Measurements from ENCODE around the gene FASTKD1.
"Not testable (repeated sequence)": the region's sequence is repeated elsewhere in the genome, so short reads cannot be mapped to it uniquely, and the experiment has no call there.

Gene FASTKD1

DNA sequence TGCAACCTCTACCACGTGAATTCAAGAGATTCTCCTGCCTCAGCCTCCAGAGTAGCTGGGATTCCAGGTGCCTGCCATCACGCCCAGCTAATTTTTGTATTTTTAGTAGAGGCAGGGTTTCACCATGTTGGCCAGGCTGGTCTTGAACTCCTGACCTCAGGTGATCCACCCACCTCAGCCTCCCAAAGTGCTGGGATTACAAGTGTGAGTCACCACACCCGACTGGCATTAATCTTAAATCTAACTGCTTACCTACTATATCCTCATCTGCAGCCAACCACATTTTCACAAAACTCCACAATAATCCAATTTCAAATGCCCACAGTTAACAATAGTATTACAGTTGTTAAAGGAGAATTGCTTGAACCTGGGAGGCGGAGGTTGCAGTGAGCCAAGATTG, 2.9 kb downstream of the FASTKD1 start:
- not testable (repeated sequence) for DNase-seq (ENCODE audit: low spot score)

DNA sequence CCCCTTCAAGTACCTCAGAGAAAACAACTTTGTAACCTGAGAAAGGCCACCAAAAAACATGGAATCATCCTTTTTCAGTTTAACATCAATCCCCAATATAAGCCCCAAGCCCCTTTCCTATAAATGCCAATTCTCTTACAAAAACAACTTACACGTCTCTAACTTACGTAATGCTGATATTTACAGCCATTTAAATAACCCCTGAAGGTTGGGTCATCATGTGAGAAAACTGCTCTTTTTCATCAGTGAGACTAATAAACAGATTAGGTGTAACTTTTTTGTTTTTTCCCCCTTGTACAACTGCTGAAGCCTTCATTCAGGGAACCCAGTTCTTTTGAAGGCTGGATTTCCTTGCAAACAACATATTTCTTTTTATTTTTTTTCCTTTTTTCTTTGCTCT, 3.7 kb downstream of the FASTKD1 start:
- DNase-seq (ENCODE audit: low spot score), result no peak

DNA sequence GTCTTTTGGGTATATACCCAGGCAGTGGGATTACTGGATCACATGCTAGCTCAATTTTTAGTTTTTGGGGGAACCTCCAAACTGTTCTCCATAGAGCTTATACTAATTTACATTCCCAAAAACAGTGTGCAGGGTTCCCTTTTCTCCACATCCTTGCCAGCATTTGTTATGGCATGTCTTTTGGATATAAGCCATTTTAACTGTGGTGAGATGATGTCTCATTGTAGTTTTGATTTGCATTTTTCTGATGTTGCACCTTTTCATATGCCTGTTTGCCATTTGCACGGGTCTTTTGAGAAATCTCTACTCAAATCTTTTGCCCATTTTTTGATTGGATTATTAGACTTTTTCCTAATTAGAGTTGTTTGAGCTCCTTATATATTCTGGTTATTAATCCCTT, 8.0 kb downstream of the FASTKD1 start:
- DNase-seq (ENCODE audit: low spot score), result no peak

DNA sequence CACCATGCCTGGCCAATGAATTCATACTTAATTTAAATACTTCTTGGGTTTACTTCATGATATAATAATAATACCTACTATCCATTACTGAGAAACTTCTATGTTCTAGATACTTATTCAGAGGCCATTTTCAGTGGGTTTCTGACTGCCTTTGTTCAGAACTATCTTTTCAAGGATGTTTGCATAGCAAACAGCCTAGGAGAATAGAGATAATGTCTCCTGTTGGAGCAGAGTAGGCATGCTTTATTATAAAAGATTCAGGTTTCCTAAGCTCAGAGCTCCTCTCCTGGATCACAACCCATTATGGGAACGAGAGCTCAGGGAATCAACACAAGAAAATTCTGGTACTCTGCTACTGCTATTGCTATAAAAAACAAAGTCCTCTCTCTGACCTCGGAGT, 11.1 kb downstream of the FASTKD1 start:
- DNase-seq (ENCODE audit: low spot score), result no peak

DNA sequence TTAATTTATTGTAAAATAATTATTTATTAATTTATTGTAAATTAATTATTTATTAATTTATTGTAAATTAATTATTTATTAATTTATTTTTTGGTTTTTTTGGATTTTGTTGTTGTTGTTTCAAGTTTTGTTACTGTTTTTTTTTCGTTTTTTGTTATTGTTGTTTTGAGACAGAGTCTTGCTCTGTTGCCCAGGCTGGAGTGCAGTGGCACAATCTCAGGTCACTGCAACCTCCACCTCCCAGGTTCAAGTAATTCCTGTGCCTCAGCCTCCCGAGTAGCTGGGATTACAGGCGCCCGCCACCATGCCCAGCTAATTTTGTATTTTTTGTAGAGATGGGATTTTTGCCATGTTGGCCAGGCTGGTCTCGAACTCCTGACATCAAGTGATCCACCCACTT, 11.6 kb downstream of the FASTKD1 start:
- not testable (repeated sequence) for DNase-seq (ENCODE audit: low spot score)

DNA sequence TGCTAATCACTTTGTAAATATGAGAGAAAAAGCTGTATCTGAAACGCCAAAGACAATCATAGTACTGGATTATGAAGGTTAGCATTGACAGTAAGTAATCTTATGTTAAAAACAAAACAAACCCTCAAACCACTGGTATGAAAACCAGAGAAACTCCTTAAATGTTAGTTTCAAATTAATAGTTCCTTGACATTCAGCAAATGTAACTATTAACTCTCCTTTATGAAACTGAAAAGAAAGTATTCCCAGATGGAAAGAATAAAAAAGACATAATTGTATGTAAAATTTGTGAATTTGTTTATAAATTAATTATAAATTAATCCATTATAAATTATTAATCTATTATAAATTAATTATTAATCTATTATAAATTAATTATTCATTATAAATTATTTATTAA, 12.3 kb downstream of the FASTKD1 start:
- no peak for DNase-seq (ENCODE audit: low spot score)

DNA sequence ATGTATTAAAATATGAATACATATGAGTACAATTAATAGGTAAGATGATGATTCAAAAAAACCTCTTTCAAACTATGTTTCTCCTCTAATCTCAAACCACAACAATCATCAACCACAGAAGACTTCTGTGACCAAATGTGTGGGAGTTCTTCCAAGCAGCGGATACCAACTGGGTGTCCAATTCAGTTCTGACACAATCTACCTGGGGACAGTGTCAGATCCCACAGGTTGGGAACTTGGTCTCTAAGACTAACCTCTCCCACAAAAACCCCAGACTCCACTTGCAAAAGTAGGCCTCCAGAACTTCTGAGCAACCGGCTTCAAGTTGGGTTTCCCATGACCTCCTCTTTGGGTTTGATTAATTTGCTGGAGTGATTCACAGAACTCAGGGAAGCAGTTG, 26.9 kb downstream of the FASTKD1 start:
- no peak for DNase-seq (ENCODE audit: low spot score)

DNA sequence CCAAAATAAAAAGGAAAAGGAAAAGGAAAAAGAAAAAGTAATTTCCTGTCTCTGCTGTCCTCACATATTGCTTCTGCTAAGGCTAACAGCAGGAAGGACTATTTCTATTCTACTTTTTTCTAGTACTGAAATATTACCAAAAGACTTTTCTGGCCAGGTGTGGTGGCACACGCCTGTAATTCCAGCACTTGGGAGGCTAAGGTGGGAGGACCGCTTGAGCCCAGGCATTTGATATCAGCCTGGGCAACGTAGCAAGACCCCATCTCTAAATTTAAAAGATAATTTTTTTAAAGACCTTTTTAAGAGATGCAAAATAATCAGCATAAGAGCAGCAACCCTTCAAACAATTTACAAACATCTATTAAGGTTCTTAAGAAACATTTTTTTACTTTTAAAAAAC, 31.2 kb downstream of the FASTKD1 start:
- DNase-seq (ENCODE audit: low spot score), result no peak

DNA sequence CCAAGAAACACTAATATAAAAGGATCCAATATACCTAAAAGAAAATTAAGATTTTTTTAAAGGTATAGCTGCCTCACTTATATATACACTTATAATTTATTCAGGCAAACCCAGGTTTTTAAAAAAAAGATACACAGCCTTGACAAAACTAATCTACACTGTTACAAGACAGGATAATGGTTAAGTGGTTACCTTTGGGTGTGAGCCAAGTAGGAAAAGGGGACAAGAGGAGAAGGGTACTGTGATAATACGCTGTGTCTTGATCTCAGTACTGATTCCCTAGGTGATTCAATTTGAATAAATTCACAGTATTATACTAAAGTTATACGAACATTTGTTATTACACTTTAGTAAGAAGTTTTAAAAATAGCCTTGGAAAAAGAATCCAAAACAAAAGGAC, 33.5 kb downstream of the FASTKD1 start:
- DNase-seq (ENCODE audit: low spot score), result no peak

DNA sequence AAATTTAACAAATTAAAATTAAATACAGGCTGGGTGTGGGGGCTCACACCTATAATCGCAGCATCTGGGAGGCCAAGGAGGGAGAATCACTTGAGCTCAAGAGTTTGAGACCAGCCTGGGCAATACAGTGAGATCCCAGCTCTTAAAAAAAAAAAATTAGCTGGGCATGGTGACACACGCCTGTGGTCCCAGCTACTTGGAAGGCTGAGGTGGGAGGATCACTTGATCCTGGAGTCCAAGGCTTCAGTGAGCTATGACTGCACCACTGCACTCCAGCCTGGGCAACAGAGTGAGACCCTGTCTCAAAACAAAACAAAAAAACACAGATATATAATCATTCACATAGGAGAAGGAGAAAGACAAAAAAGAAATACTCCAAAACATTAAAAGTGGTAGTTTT, 34.2 kb downstream of the FASTKD1 start:
- not testable (repeated sequence) for DNase-seq (ENCODE audit: low spot score)

DNA sequence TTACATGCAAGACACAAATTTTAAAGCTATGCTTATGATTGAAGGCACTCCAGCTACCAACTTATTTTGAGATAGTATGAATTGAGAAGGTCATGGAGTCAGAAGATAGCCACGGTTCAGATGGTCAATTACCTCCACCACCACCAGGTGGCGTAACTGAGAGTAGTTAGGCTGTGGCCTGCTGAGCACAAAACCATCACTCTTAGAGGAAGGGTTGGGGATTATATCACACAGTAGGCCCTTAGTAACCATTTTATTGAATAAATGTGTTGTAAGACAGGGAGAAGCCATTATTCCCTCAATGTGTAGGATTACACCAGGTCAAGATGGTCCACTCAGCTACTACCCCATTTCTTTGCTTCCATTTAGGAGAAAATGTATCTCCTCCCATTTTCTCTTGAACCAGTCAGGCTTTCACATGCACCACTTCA, 45.4 kb downstream of the FASTKD1 start:
- DNase-seq (ENCODE audit: low spot score), result peak; percentile 63

DNA sequence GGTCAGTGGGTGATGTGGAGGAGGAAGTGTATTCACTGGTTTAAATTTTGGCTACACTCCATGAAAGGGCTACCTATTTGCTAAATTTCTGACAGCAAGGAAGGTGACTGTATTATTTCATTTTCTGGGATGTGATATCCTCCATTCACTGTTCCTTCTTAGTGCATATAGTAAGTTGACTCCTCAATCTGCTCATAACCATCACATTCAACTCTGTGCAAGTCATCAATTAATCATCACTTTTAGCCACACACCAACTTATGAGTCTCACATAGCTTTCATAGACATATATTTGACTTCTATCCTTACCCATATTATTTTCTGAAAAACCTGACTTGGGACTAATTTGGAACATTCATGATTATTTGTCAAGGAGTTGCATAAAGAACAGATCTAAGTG, 47.2 kb downstream of the FASTKD1 start:
- peak; percentile 63 for DNase-seq (ENCODE audit: low spot score)

DNA sequence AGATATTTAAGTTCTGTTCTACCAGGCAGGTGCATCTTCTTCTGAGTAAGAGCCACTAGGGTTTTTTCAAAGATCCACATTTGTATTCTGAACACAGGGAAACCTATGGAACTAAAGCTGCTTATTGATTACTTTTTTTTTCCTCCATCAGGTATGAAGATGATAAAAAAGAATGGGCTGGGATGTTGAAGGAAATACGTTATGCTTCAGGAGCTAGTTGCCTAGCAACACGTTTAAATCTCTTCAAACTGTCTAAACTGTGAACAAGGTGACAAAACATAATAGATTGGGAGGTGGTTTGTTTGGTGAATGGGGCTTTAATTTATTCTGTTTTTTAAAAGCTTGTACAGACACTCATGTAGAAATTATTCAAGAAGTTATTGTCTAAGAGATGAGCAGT, 48.2 kb downstream of the FASTKD1 start:
- DNase-seq (ENCODE audit: low spot score), result peak; percentile 26

DNA sequence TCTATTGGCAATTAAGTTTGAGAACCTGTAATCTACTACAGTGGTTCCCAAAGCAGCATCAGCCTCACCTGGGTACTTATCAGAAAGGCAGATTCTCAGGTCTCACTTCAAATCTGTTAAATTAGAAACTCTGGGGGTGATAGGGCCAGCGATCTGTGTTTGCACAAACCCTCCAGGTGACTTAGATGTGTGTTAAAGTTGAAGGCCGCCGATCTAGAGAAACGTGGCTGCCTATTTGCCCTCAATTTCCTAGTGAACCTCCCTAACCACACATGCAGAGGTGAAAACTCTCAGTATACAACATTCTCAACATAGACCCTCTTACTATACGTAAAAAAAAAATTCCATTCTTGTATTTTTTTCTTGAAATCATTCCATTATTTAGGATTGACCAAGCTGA, 50.0 kb downstream of the FASTKD1 start:
- DNase-seq (ENCODE audit: low spot score), result no peak

DNA sequence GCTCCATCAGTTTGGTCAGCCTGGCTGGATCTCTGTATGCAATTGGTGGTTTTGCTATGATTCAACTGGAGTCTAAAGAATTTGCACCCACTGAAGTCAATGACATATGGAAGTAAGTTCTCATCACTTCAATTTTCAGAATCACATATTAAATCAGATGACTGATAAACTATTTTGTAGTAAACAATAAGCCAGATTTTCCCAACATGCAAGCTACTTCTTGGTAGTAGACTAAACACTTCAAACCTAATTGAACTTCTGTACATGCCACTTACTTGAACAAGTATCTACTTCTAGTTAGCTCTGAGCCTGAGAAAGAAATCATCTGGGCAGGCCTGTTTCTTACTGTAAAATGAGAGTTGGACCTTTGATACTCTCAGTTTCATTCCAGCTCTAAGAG, 52.8 kb downstream of the FASTKD1 start:
- DNase-seq (ENCODE audit: low spot score), result no peak

DNA sequence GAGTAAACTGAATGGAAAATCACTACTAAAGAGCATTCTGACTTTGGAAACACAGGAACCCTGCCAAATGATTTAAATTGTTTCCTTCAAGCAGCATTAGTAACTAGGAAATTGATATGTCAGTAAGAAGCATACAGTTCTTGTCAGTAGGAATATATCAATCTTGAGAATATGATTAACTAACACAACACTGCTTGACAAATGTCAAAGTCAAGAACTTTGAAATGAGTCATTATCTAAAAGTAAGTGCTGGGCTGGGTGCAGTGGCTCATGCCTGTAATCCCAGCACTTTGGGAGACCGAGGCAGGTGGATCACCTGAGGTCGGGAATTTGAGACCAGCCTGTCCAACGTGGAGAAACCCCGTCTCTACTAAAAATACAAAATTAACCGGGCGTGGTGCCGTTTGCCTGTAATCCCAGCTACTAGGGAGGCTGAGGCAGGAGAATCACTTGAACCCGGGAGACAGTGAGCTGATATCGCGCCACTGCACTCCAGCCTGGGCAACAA, 57.1 kb downstream of the FASTKD1 start:
- DNase-seq (ENCODE audit: low spot score), result peak; percentile 5

DNA sequence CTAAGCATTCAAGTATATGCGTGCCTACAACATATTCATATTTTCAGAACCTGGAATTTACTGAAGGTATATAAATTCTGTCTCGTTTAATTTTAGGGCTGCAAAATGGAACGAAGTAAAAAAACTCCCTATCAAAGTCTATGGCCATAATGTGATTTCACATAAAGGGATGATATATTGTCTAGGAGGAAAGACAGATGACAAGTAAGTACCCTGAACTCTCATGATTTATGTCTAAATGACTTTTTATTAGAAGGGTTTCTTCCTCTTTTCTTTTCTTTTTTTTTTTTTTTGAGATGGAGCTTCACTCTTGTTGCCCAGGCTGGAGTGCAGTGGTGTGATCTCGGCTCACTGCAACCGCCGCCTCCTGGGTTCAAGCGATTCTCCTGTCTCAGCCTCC, 58.9 kb downstream of the FASTKD1 start:
- DNase-seq (ENCODE audit: low spot score), result not testable (repeated sequence)

DNA sequence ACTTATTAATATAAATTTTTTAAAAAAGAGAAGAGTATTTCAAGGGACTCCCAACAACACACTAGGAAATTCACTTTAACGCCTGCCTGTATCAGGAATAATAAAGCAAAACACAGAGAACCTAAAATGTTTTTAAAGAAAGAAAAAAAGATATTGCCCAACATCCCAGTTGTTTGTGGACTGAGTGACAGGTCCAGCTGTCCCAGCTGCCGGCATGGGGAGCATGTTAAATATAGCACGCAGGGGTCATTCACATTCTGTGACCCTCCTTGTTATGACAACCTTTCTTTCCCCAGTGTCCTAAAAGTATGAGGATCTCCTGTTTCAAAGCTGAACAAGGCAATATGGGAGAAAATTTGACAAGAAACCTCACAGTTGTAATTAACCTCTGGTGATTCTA, 59.7 kb downstream of the FASTKD1 start:
- DNase-seq (ENCODE audit: low spot score), result no peak

DNA sequence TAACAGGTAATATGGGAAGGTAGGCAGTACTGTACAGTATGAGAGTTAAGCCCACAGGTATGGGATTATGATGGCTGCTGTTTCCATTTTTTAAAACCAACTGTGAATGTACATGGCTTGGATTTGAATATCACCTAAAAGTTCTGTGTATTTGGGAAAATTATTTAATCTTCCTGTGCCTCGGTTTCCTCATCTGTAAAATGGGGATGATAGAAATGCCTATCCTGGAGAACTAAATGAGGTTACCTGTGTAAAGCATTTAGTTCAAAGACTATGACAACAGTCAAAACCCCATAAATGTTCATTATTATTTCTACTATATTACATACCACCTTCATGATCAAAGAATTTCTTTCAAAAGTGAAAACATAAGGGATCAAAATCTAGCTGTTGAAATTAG, 60.6 kb downstream of the FASTKD1 start:
- no peak for DNase-seq (ENCODE audit: low spot score)

DNA sequence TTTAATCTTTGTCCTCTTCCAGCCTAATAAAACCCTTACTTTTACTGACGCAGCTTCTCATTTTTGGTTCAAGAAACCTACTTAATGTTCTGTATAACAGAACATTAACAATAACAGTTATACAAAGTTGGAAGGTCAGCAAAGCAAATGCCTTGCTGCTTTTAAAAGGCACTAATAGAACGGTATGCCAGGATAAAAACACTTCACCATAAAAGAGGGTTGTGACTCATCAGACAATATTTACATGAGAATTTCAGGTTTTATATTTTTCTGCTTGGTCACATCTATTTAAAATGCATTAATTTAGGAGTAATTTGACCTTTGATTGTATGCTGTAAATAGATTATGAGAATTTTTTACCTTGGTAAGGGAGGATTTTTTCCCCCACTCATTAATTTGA, 61.1 kb downstream of the FASTKD1 start:
- no peak for DNase-seq (ENCODE audit: low spot score)

DNA sequence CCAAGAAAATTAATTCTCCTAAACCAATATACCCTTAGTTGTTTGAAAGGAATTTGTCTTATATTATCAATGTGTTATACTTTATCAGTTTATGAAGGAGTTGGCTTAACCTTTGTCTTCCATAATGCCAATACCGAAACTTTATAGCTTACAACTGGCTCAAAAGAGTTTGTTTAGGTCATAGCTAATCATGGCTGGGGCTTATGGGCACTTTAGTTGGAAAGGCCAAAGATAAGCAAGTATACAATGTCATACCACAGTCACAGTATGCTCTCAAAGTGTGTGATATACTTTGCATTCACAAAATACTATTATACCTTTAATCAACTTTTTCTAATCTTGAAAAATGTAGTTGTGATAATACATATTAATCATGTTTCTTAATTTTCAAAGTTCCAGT, 61.8 kb downstream of the FASTKD1 start:
- DNase-seq (ENCODE audit: low spot score), result no peak

DNA sequence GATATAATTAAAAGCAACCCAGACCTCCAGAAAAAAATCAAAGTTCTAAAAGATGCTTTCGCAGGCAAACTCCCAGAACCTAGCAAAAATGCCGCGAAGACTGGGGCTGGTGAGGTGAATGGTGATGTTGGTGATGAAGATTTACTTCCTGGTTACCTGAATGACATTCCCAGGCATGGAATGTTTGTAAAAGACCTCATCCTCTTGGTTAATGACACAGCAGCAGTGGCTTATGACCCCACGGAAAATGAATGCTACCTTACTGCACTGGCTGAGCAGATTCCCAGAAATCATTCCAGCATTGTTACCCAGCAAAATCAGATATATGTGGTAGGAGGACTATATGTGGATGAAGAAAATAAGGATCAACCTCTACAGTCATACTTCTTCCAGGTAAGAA, 63.2 kb downstream of the FASTKD1 start:
- peak; percentile 74 for DNase-seq (ENCODE audit: low spot score)

DNA sequence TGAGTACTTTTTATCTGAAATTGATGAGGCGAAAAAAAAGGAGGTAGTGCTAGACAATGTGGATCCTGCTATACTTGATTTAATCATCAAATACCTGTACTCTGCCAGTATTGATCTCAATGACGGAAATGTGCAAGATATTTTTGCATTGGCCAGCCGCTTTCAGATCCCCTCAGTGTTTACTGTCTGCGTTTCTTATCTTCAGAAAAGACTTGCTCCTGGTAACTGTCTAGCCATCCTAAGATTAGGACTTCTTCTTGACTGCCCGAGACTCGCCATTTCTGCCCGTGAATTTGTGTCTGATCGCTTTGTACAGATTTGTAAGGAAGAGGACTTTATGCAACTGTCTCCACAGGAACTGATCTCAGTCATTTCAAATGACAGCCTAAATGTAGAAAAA, 63.7 kb downstream of the FASTKD1 start:
- DNase-seq (ENCODE audit: low spot score), result no peak

DNA sequence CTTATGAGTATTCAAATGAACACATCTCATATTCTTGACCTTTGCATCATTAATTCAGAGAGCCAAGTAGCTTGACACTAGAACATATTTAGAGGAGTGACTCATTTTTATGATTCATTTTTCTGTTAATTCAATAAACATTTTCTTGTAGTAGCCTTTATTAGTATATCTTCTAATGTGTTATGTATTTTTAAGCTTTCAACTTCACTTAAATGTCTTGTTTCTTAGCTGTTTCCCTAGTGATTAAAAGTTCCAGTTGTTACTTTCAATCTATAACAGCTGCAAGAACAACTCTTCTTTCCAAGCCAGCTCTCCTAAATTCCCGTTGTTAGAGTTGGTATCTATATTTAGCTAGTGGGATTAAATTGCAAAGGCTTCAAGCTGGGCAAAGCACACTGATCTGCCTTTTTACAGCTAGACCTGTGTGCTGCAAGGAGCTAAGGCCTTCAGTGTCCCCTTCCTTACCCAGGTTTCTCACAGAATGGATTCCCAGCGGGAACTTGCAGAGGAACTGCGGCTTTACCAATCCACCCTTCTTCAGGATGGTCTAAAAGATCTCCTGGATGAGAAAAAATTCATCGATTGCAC, 64.3 kb downstream of the FASTKD1 start, which contains the start of gene KLHL41:
Gene KLHL41 (plus strand): TSS at position 405 of the 588 bp plus-strand sequence. CDS start 77 bp downstream, at position 482.
- peak; percentile 3 for DNase-seq (ENCODE audit: low spot score)

Data from kidney tubule cell (primary cell).